ENCODE results near the gene RTP3. TPM values are rescaled to one million over a fixed set of nuclear protein-coding genes. Genes with fewer than 3 reads are reported as not detected.
"Not testable (repeated sequence)": the region's sequence is repeated elsewhere in the genome, so short reads cannot be mapped to it uniquely, and the experiment has no call there.

RTP3 gene
- polyA plus RNA-seq, 6 donors from 2014 or later, result not detected

GRCh38 chr3:46489875-46490274 lies 7.9 kb upstream of the RTP3 start:
- ATAC-seq (ENCODE audit: low read depth in 2 of 2), result no peak
- no peak overlapping the region for H3K27ac Mint-ChIP-seq
- peaks cover 6 to 11% (median 9%) of the 10 kb centered on the region in 3 donors for H3K4me1 Mint-ChIP-seq
- peak overlapping the region in 1 of 8 donors; percentile 69 for H3K4me3 Mint-ChIP-seq
- H3K9me3 Mint-ChIP-seq, result no peaks in the 10 kb centered on the region
- H3K27me3 Mint-ChIP-seq, result peaks cover 6 to 14% (median 13%) of the 10 kb centered on the region in 3 donors
- DNase-seq, result no peak
- no peaks in the 10 kb centered on the region for H3K36me3 Mint-ChIP-seq

- Mint-ChIP-seq H3K27me3 (peaks cover 6 to 14% (median 13%) of the 10 kb centered on the region in 3 donors), H3K4me3 (no peak overlapping the region), H3K9me3 (no peaks in the 10 kb centered on the region), H3K4me1 (peaks cover 6 to 11% (median 9%) of the 10 kb centered on the region in 3 donors), H3K27ac (no peak overlapping the region), H3K36me3 (no peaks in the 10 kb centered on the region)
- ATAC-seq (ENCODE audit: low read depth in 2 of 2) (no peak), DNase-seq (no peak)
These were observed 7.3 kb upstream of the RTP3 start for GRCh38 chr3:46490338-46491084.

GRCh38 chr3:46491089-46492070 lies 6.4 kb upstream of the RTP3 start:
- Mint-ChIP-seq H3K27ac (peak overlapping the region in 1 of 6 donors; percentile 45), H3K4me1 (peaks cover 6 to 12% (median 9%) of the 10 kb centered on the region in 3 donors), H3K36me3 (no peaks in the 10 kb centered on the region), H3K9me3 (no peaks in the 10 kb centered on the region), H3K27me3 (peaks cover 6 to 14% (median 13%) of the 10 kb centered on the region in 3 donors), H3K4me3 (no peak overlapping the region)
- ATAC-seq (ENCODE audit: low read depth in 2 of 2), result no peak
- DNase-seq, result no peak

GRCh38 chr3:46492890-46493547 lies 4.8 kb upstream of the RTP3 start:
- Mint-ChIP-seq H3K27me3 (peaks cover 10 to 15% (median 14%) of the 10 kb centered on the region in 3 donors), H3K36me3 (no peaks in the 10 kb centered on the region), H3K4me3 (no peak overlapping the region), H3K4me1 (peaks cover 6 to 26% (median 18%) of the 10 kb centered on the region in 3 donors), H3K9me3 (no peaks in the 10 kb centered on the region), H3K27ac (no peak overlapping the region)
- DNase-seq (no peak), ATAC-seq (ENCODE audit: low read depth in 2 of 2) (no peak)

GRCh38 chr3:46494491-46494890 lies 3.3 kb upstream of the RTP3 start:
- not testable (repeated sequence) for H3K36me3 Mint-ChIP-seq

GRCh38 chr3:46495901-46496456 lies 1.8 kb upstream of the RTP3 start:
- Mint-ChIP-seq H3K4me3 (no peak overlapping the region), H3K36me3 (no peaks in the 10 kb centered on the region), H3K4me1 (peaks cover 9 to 31% (median 17%) of the 10 kb centered on the region in 3 donors), H3K27ac (peak overlapping the region in 1 of 6 donors; percentile 82), H3K9me3 (no peaks in the 10 kb centered on the region), H3K27me3 (peaks cover 13 to 25% (median 24%) of the 10 kb centered on the region in 3 donors)
- no peak for ATAC-seq (ENCODE audit: low read depth in 2 of 2)
- DNase-seq, result no peak

More at GRCh38 chr3:46494491-46494890, 3.3 kb upstream of the RTP3 start:
- H3K4me3 Mint-ChIP-seq; H3K9me3 Mint-ChIP-seq; H3K27ac Mint-ChIP-seq; DNase-seq; ATAC-seq (ENCODE audit: low read depth in 2 of 2): not testable (repeated sequence)
- Mint-ChIP-seq H3K4me1 (peaks cover 0 to 18% (median 13%) of the 10 kb centered on the region in 3 donors), H3K27me3 (peaks cover 11 to 23% (median 20%) of the 10 kb centered on the region in 3 donors)

- peak overlapping the region in 2 of 8 donors; percentile 29 to 56 for H3K4me3 Mint-ChIP-seq
- H3K27ac Mint-ChIP-seq, result peak overlapping the region in 1 of 6 donors; percentile 33
- peaks cover 17 to 40% (median 22%) of the 10 kb centered on the region in 3 donors for H3K4me1 Mint-ChIP-seq
- no peaks in the 10 kb centered on the region for H3K9me3 Mint-ChIP-seq
- ATAC-seq (ENCODE audit: low read depth in 2 of 2) (peak; percentile 65 to 69), DNase-seq (peak; percentile 19)
- H3K36me3 Mint-ChIP-seq, result no peaks in the 10 kb centered on the region
- H3K27me3 Mint-ChIP-seq, result peaks cover 13 to 24% (median 18%) of the 10 kb centered on the region in 3 donors
These were observed 825 bp upstream of the RTP3 start for GRCh38 chr3:46496746-46497555.

GRCh38 chr3:46498916-46499519 lies 1.2 kb downstream of the RTP3 start:
- Mint-ChIP-seq H3K4me1 (peaks cover 25 to 49% (median 35%) of the 10 kb centered on the region in 3 donors), H3K36me3 (peaks cover 0 to 7% of the 10 kb centered on the region in 2 donors), H3K4me3 (no peak overlapping the region), H3K27me3 (peaks cover 10 to 24% (median 18%) of the 10 kb centered on the region in 3 donors), H3K27ac (no peak overlapping the region), H3K9me3 (peaks cover 0 to 7% (median 3%) of the 10 kb centered on the region in 7 donors)
- ATAC-seq (ENCODE audit: low read depth in 2 of 2), result no peak
- DNase-seq, result no peak

GRCh38 chr3:46500656-46501635 lies 3.2 kb downstream of the RTP3 start:
- DNase-seq (no peak), ATAC-seq (ENCODE audit: low read depth in 2 of 2) (peak; percentile 28 to 40)
- H3K4me3 Mint-ChIP-seq, result peak overlapping the region in 2 of 8 donors; percentile 9 to 39
- H3K27me3 Mint-ChIP-seq, result peaks cover 10 to 24% (median 18%) of the 10 kb centered on the region in 3 donors
- H3K27ac Mint-ChIP-seq, result peak overlapping the region in 1 of 6 donors; percentile 3
- peaks cover 25 to 60% (median 41%) of the 10 kb centered on the region in 3 donors for H3K4me1 Mint-ChIP-seq
- H3K36me3 Mint-ChIP-seq, result peaks cover 0 to 17% of the 10 kb centered on the region in 2 donors
- peaks cover 3 to 14% (median 10%) of the 10 kb centered on the region in 7 donors for H3K9me3 Mint-ChIP-seq

- ATAC-seq (ENCODE audit: low read depth in 2 of 2), result no peak
- Mint-ChIP-seq H3K27me3 (peaks cover 9 to 24% (median 16%) of the 10 kb centered on the region in 3 donors), H3K36me3 (peaks cover 0 to 17% of the 10 kb centered on the region in 2 donors), H3K4me1 (peaks cover 25 to 57% (median 44%) of the 10 kb centered on the region in 3 donors), H3K9me3 (peaks cover 3 to 14% (median 10%) of the 10 kb centered on the region in 7 donors), H3K4me3 (peak overlapping the region in 1 of 8 donors; percentile 39), H3K27ac (peak overlapping the region in 1 of 6 donors; percentile 10)
- DNase-seq, result no peak
These were observed 3.9 kb downstream of the RTP3 start for GRCh38 chr3:46501702-46502101.
